Liver (tissue), 9 donors: ENCODE data around the gene NTF3. TPM values are rescaled to one million over a fixed set of nuclear protein-coding genes. Genes with fewer than 3 reads are reported as not detected.

Source experiments
- DNase-seq: peaks from one replicate; pipeline ENCODE4 v3.0.0-alpha.2; 2017; ENCODE audit warnings: low spot score
- H3K27ac ChIP-seq, 2 donors: one replicate each; pipeline ENCODE4 v1.7.0; 2013; ENCODE audit warnings: inconsistent platforms in 2 of 2, low read length in 2 of 2, control low read depth in 1 of 2, low read depth in 1 of 2, mild to moderate bottlenecking in 1 of 2
- H3K27me3 ChIP-seq, 4 donors: one replicate each; pipeline versions ENCODE4 v1.6.1 to v1.7.0; 2013; ENCODE audit warnings: low read length in 3 of 4, inconsistent platforms in 1 of 4, mild to moderate bottlenecking in 1 of 4, moderate library complexity in 1 of 4; ENCODE audit not compliant: control insufficient read depth in 4 of 4, insufficient read depth in 4 of 4
- H3K36me3 ChIP-seq, 4 donors: one replicate each; pipeline versions ENCODE4 v1.6.1 to v1.7.0; 2013; ENCODE audit warnings: low read length in 3 of 4, mild to moderate bottlenecking in 3 of 4, low read depth in 1 of 4, moderate library complexity in 1 of 4; ENCODE audit not compliant: control insufficient read depth in 4 of 4, insufficient read depth in 3 of 4
- H3K4me1 ChIP-seq, 4 donors: one replicate each; pipeline versions ENCODE4 v1.6.1 to v1.7.0; 2013; ENCODE audit warnings: low read length in 3 of 4, mild to moderate bottlenecking in 3 of 4, moderate library complexity in 1 of 4; ENCODE audit not compliant: control insufficient read depth in 4 of 4, insufficient read depth in 4 of 4
- H3K4me3 ChIP-seq, 3 donors: one replicate each; pipeline versions ENCODE4 v1.6.1 to v1.7.0; 2013; ENCODE audit warnings: low read length in 3 of 3, control low read depth in 1 of 3, low read depth in 1 of 3, mild to moderate bottlenecking in 1 of 3
- H3K9ac ChIP-seq, 2 donors: one replicate each; pipeline ENCODE4 v1.7.0; 2013; ENCODE audit warnings: low read length in 2 of 2, mild to moderate bottlenecking in 2 of 2, moderate library complexity in 2 of 2, control low read depth in 1 of 2, low read depth in 1 of 2
- H3K9me3 ChIP-seq, 4 donors: one replicate each; pipeline versions ENCODE4 v1.6.1 to v1.7.0; 2013; ENCODE audit warnings: low read length in 3 of 4; ENCODE audit not compliant: control insufficient read depth in 4 of 4
- EGR1 ChIP-seq, 2 donors: IDR thresholded peaks; 2 replicates each; pipeline ENCODE4 v1.6.1; 2016 to 2018; ENCODE audit warnings: antibody characterized with exemption in 2 of 2, low read depth in 2 of 2
- FOXA2 ChIP-seq: IDR thresholded peaks from 2 replicates; pipeline ENCODE4 v1.6.1; 2016; ENCODE audit warnings: antibody characterized with exemption
- HNF4A ChIP-seq, 2 donors: conservative IDR thresholded peaks; 2 replicates each; pipeline ENCODE4 v1.6.1; 2016; ENCODE audit warnings: antibody characterized with exemption in 2 of 2, mild to moderate bottlenecking in 2 of 2
- HNF4G ChIP-seq: IDR thresholded peaks from 2 replicates; pipeline ENCODE4 v1.6.1; 2016; ENCODE audit warnings: antibody characterized with exemption
- JUND ChIP-seq, 2 donors: IDR thresholded peaks; 2 replicates each; pipeline ENCODE4 v1.6.1; 2016; ENCODE audit warnings: antibody characterized with exemption in 2 of 2
- NR2F2 ChIP-seq: IDR thresholded peaks from 2 replicates; pipeline ENCODE4 v1.6.1; 2016; ENCODE audit warnings: antibody characterized with exemption
- RAD21 ChIP-seq, 2 donors: IDR thresholded peaks; 2 replicates each; pipeline ENCODE4 v1.6.1; 2016; ENCODE audit warnings: antibody characterized with exemption in 2 of 2, mild to moderate bottlenecking in 2 of 2
- RXRA ChIP-seq, 2 donors: IDR thresholded peaks; 2 replicates each; pipeline ENCODE4 v1.6.1; 2017 to 2018; ENCODE audit warnings: antibody characterized with exemption in 2 of 2, mild to moderate bottlenecking in 1 of 2
- SP1 ChIP-seq: IDR thresholded peaks from 2 replicates; pipeline ENCODE4 v1.6.1; 2018; ENCODE audit warnings: antibody characterized with exemption, mild to moderate bottlenecking
- TAF1 ChIP-seq: conservative IDR thresholded peaks from 2 replicates; pipeline ENCODE4 v1.6.1; 2016; ENCODE audit warnings: antibody characterized with exemption, mild to moderate bottlenecking
- YY1 ChIP-seq: IDR thresholded peaks from 2 replicates; pipeline ENCODE4 v1.6.1; 2016; ENCODE audit warnings: antibody characterized with exemption, mild to moderate bottlenecking
- WGBS: extraction: QIAGEN DNeasy Blood & Tissue Kit; methylation state at CpG from one replicate; pipeline ENCODE4 v1.1.7; 2013; 5-methylcytosine and 5-hydroxymethylcytosine counted together
- polyA plus RNA-seq, 2 donors: library from polyadenylated mRNA; stranded (reverse) in 1 of 2; unstranded in 1 of 2; fragments of 200-250 nt in 1 of 2; fragments of >200 nt in 1 of 2; fragmentation: Nextera tagmentation in 1 of 2; extraction: Ambion mirVana in 1 of 2; gene quantifications; one replicate each; pipeline versions ENCODE4 v1.2.1 to v1.2.3, GENCODE V29; 2013 to 2015
- total RNA-seq, 2 donors: library from RNA; depleted of rRNA; stranded (reverse); fragments of >200 nt; gene quantifications; one replicate each; pipeline ENCODE4 v1.2.3, GENCODE V29; 2014
- TF ChIP-seq, protein P1 (sequence below): IDR thresholded peaks from 2 replicates; pipeline ENCODE4 v1.6.1; 2016; ENCODE audit warnings: antibody characterized with exemption
- TF ChIP-seq, protein P2 (sequence below): fragments of 150-350 bp; IDR thresholded peaks from 2 replicates; pipeline ENCODE4 v1.5.1; 2017; ENCODE audit warnings: improper control_type of control experiment, low read depth, low read length; ENCODE audit not compliant: missing input control
- TF ChIP-seq, protein P3 (sequence below): IDR thresholded peaks from 2 replicates; pipeline ENCODE4 v1.6.1; 2016; ENCODE audit warnings: antibody characterized with exemption, mild to moderate bottlenecking
- donor health status: healthy.
- donor health status: healthy.
- donor health status: healthy.
- donor health status: healthy.
- donor health status: healthy.

The NTF3 gene
- total and polyA plus RNA-seq, 4 donors = 0.89 to 2.8 (median 1.5) TPM

DNA sequence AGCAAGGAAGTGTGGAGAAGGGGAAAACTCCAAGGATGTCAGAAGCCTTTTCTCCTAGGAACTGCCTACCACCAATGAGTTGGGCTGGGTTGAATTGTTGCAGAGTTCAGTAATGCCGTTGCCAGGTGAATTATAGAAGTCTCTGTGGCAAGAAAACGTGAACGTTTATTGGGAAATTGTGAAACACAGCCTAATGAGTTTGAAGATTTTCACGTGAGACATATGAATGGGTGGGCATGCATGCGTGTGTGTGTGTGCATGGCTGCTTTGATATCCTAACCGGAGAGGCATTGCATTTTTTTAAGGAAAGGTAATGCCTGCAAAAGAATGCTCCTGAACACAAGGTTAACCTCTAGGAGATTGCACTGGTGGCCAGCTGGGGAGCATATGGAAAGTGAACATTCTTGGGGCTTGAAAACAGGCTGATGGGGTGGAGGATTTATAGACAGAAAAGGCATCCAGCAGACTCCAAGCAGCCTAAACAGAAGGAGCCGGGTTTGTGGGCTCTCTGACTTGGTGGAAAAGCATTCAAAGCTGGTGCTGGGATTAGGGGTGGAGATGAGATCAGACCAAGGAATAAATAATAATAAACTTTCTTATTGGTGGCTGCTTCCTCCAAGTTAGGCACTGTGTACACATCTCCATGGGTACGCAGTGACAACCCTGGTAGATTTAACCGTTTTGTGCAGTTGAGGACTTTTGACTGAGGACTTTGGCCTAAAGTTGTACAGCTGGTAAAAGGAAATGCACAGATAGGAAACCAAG lies 67.8 kb downstream of the NTF3 start:
- Histone ChIP-seq H3K4me3 (no peak overlapping the region), H3K36me3 (no peaks in the 10 kb centered on the region), H3K9ac (no peak overlapping the region), H3K27me3 (no peaks in the 10 kb centered on the region), H3K27ac (no peak overlapping the region), H3K4me1 (peaks cover 4 to 29% (median 22%) of the 10 kb centered on the region in 4 donors), H3K9me3 (no peaks in the 10 kb centered on the region)
- 71% methylated on average over 9 of the region's 9 CpGs for WGBS
- no peak for DNase-seq
- TF ChIP-seq YY1 (no peak), EGR1 (IDR thresholded peaks at IDR 0.05; ENCODE audit: low read depth in 2 of 2) (no peak), HNF4G (no peak), RXRA (IDR thresholded peaks at IDR 0.05) (no peak)
- TF ChIP-seq, protein P1, sequence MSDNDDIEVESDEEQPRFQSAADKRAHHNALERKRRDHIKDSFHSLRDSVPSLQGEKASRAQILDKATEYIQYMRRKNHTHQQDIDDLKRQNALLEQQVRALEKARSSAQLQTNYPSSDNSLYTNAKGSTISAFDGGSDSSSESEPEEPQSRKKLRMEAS = no peak
- TF ChIP-seq, protein P2, sequence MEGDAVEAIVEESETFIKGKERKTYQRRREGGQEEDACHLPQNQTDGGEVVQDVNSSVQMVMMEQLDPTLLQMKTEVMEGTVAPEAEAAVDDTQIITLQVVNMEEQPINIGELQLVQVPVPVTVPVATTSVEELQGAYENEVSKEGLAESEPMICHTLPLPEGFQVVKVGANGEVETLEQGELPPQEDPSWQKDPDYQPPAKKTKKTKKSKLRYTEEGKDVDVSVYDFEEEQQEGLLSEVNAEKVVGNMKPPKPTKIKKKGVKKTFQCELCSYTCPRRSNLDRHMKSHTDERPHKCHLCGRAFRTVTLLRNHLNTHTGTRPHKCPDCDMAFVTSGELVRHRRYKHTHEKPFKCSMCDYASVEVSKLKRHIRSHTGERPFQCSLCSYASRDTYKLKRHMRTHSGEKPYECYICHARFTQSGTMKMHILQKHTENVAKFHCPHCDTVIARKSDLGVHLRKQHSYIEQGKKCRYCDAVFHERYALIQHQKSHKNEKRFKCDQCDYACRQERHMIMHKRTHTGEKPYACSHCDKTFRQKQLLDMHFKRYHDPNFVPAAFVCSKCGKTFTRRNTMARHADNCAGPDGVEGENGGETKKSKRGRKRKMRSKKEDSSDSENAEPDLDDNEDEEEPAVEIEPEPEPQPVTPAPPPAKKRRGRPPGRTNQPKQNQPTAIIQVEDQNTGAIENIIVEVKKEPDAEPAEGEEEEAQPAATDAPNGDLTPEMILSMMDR = no peak

DNA sequence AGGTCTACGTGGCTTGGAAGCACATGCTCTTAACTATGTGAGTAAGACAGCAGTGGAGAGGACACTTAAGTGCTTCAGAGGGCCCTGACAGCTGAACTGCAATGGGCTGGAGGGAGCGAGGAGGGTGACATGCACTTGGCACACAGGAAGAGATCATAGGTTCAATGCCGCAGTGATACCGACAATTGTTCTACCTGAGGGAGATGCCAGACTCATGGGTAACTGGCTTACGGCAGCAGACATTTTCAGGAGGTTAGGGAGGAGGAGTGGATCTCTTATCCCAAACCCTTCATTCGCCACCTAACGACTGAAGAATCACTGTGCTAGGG lies 68.4 kb downstream of the NTF3 start:
- no peak overlapping the region for H3K9ac ChIP-seq
- no peak overlapping the region for H3K4me3 ChIP-seq
- TF ChIP-seq JUND (IDR thresholded peaks at IDR 0.05) = no peak
- H3K27ac ChIP-seq = no peak overlapping the region
- peaks cover 4 to 29% (median 22%) of the 10 kb centered on the region in 4 donors for H3K4me1 ChIP-seq
- H3K27me3 ChIP-seq = no peaks in the 10 kb centered on the region
- H3K9me3 ChIP-seq = no peaks in the 10 kb centered on the region
- 64% methylated on average over 7 of the region's 7 CpGs for WGBS
- no peak for DNase-seq
- no peaks in the 10 kb centered on the region for H3K36me3 ChIP-seq

DNA sequence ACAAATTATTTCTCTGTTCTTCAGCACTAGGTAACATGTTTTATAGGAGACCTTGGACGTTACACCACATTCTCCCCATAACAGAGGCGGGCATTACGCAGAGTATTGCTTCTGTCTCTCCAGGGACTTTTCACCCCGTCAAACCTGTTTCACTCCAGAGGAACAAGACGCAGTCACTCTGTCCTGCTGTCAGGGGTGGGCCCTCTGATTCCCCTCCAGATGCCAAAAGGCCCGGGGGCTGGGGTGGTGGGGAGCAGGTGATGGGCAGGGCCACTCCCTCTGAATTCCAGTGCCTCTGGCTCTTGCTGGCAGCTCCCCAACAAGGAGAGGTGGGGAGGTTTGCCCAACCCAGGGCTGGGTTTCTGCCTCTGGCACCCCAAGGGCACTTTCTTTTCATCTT lies 71.9 kb downstream of the NTF3 start:
- WGBS = 86% methylated on average over 6 of the region's 6 CpGs
- H3K27ac ChIP-seq = no peak overlapping the region

More for the DNA sequence above, 71.9 kb downstream of the NTF3 start:
- Histone ChIP-seq H3K9me3 (no peaks in the 10 kb centered on the region), H3K9ac (no peak overlapping the region), H3K4me3 (no peak overlapping the region), H3K36me3 (no peaks in the 10 kb centered on the region), H3K4me1 (peaks cover 0 to 3% (median 0%) of the 10 kb centered on the region in 4 donors), H3K27me3 (no peaks in the 10 kb centered on the region)
- TF ChIP-seq YY1 = no peak
- TF ChIP-seq, protein P3, sequence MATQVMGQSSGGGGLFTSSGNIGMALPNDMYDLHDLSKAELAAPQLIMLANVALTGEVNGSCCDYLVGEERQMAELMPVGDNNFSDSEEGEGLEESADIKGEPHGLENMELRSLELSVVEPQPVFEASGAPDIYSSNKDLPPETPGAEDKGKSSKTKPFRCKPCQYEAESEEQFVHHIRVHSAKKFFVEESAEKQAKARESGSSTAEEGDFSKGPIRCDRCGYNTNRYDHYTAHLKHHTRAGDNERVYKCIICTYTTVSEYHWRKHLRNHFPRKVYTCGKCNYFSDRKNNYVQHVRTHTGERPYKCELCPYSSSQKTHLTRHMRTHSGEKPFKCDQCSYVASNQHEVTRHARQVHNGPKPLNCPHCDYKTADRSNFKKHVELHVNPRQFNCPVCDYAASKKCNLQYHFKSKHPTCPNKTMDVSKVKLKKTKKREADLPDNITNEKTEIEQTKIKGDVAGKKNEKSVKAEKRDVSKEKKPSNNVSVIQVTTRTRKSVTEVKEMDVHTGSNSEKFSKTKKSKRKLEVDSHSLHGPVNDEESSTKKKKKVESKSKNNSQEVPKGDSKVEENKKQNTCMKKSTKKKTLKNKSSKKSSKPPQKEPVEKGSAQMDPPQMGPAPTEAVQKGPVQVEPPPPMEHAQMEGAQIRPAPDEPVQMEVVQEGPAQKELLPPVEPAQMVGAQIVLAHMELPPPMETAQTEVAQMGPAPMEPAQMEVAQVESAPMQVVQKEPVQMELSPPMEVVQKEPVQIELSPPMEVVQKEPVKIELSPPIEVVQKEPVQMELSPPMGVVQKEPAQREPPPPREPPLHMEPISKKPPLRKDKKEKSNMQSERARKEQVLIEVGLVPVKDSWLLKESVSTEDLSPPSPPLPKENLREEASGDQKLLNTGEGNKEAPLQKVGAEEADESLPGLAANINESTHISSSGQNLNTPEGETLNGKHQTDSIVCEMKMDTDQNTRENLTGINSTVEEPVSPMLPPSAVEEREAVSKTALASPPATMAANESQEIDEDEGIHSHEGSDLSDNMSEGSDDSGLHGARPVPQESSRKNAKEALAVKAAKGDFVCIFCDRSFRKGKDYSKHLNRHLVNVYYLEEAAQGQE = no peak
- TF ChIP-seq FOXA2 = no peak
- no peak for TF ChIP-seq JUND (IDR thresholded peaks at IDR 0.05)
- no peak for TF ChIP-seq HNF4G
- TF ChIP-seq RAD21 (IDR thresholded peaks at IDR 0.05) = no peak
- TF ChIP-seq TAF1 = no peak
- TF ChIP-seq RXRA (IDR thresholded peaks at IDR 0.05) = no peak
- TF ChIP-seq SP1 = no peak
- no peak for TF ChIP-seq NR2F2
- no peak for TF ChIP-seq HNF4A (conservative IDR thresholded peaks at IDR 0.05)
- no peak for DNase-seq
